ENCODE data around the gene KANK4.

Gene KANK4

GRCh38 chr1:62280150-62280549, 39.1 kb downstream of the KANK4 start:
- TF ChIP-seq, protein P1, sequence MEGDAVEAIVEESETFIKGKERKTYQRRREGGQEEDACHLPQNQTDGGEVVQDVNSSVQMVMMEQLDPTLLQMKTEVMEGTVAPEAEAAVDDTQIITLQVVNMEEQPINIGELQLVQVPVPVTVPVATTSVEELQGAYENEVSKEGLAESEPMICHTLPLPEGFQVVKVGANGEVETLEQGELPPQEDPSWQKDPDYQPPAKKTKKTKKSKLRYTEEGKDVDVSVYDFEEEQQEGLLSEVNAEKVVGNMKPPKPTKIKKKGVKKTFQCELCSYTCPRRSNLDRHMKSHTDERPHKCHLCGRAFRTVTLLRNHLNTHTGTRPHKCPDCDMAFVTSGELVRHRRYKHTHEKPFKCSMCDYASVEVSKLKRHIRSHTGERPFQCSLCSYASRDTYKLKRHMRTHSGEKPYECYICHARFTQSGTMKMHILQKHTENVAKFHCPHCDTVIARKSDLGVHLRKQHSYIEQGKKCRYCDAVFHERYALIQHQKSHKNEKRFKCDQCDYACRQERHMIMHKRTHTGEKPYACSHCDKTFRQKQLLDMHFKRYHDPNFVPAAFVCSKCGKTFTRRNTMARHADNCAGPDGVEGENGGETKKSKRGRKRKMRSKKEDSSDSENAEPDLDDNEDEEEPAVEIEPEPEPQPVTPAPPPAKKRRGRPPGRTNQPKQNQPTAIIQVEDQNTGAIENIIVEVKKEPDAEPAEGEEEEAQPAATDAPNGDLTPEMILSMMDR (IDR thresholded peaks at IDR 0.05; ENCODE audit: insufficient read depth, low read depth, low read length, missing control alignments), result no peak
- H3K4me3 ChIP-seq (ENCODE audit: low read length), result no peak overlapping the region
- DNase-seq (ENCODE audit: low read depth), result no peak

- no peak overlapping the region for H3K4me3 ChIP-seq (ENCODE audit: low read length)
- TF ChIP-seq, protein P1 (IDR thresholded peaks at IDR 0.05; ENCODE audit: insufficient read depth, low read depth, low read length, missing control alignments), result no peak
- DNase-seq (ENCODE audit: low read depth), result peak; percentile 78
Observed at GRCh38 chr1:62276791-62277190, 42.4 kb downstream of the KANK4 start.

GRCh38 chr1:62274496-62275485, 44.4 kb downstream of the KANK4 start:
- TF ChIP-seq, protein P1 (IDR thresholded peaks at IDR 0.05; ENCODE audit: insufficient read depth, low read depth, low read length, missing control alignments), result no peak
- DNase-seq (ENCODE audit: low read depth), result no peak
- H3K4me3 ChIP-seq (ENCODE audit: low read length), result no peak overlapping the region

- no peak overlapping the region for H3K4me3 ChIP-seq (ENCODE audit: low read length)
- DNase-seq (ENCODE audit: low read depth), result no peak
- TF ChIP-seq, protein P1 (IDR thresholded peaks at IDR 0.05; ENCODE audit: insufficient read depth, low read depth, low read length, missing control alignments), result no peak
Observed at GRCh38 chr1:62273953-62274352, 45.3 kb downstream of the KANK4 start.

GRCh38 chr1:62271948-62272728, 47.1 kb downstream of the KANK4 start:
- no peak overlapping the region for H3K4me3 ChIP-seq (ENCODE audit: low read length)
- DNase-seq (ENCODE audit: low read depth), result no peak
- TF ChIP-seq, protein P1 (IDR thresholded peaks at IDR 0.05; ENCODE audit: insufficient read depth, low read depth, low read length, missing control alignments), result no peak

GRCh38 chr1:62271134-62271533, 48.1 kb downstream of the KANK4 start:
- TF ChIP-seq, protein P1 (IDR thresholded peaks at IDR 0.05; ENCODE audit: insufficient read depth, low read depth, low read length, missing control alignments), result no peak
- H3K4me3 ChIP-seq (ENCODE audit: low read length), result no peak overlapping the region
- DNase-seq (ENCODE audit: low read depth), result no peak
